Ectodermal cell (in vitro differentiated cells): ENCODE data around the gene USP2.

Experiments used
- H3K27ac ChIP-seq: 2 replicates; pipeline ENCODE4 v1.7.0; 2013; ENCODE audit warnings: mild to moderate bottlenecking, low read depth, low read length; ENCODE audit not compliant: insufficient read depth, poor library complexity, severe bottlenecking
- H3K27me3 ChIP-seq: 2 replicates; pipeline ENCODE4 v1.7.0; 2013; ENCODE audit warnings: mild to moderate bottlenecking, low read length; ENCODE audit not compliant: insufficient read depth, control insufficient read depth, poor library complexity, severe bottlenecking
- H3K36me3 ChIP-seq: one replicate; pipeline ENCODE4 v1.7.0; 2013; ENCODE audit warnings: low read length; ENCODE audit not compliant: control insufficient read depth, insufficient read depth
- H3K4me1 ChIP-seq: one replicate; pipeline ENCODE4 v1.7.0; 2013; ENCODE audit warnings: low read length; ENCODE audit not compliant: control insufficient read depth, insufficient read depth
- H3K4me3 ChIP-seq: 2 replicates; pipeline ENCODE4 v1.7.0; 2013; ENCODE audit warnings: low read depth, low read length, control low read depth; ENCODE audit not compliant: insufficient read depth
- H3K9me3 ChIP-seq: 2 replicates; pipeline ENCODE4 v1.7.0; 2013; ENCODE audit warnings: mild to moderate bottlenecking, low read length, moderate library complexity; ENCODE audit not compliant: control insufficient read depth
- WGBS, 2 experiments: methylation state at CpG; one replicate each; pipeline ENCODE4 v1.1.7; 2013; ENCODE audit warnings: missing lambda C conversion rate in 2 of 2; 5-methylcytosine and 5-hydroxymethylcytosine counted together

The USP2 gene

GRCh38 chr11:119336744-119337469 lies 44.6 kb downstream of the USP2 start:
- Histone ChIP-seq H3K4me3 (no peak overlapping the region), H3K4me1 (peaks cover 45% of the 10 kb centered on the region), H3K36me3 (peaks cover 5% of the 10 kb centered on the region), H3K27ac (peak overlapping the region; percentile 90), H3K27me3 (peaks cover 33% of the 10 kb centered on the region), H3K9me3 (no peaks in the 10 kb centered on the region)
- WGBS, 2 experiments = 92 to 93% methylated on average over 9 of the region's 9 CpGs

DNA sequence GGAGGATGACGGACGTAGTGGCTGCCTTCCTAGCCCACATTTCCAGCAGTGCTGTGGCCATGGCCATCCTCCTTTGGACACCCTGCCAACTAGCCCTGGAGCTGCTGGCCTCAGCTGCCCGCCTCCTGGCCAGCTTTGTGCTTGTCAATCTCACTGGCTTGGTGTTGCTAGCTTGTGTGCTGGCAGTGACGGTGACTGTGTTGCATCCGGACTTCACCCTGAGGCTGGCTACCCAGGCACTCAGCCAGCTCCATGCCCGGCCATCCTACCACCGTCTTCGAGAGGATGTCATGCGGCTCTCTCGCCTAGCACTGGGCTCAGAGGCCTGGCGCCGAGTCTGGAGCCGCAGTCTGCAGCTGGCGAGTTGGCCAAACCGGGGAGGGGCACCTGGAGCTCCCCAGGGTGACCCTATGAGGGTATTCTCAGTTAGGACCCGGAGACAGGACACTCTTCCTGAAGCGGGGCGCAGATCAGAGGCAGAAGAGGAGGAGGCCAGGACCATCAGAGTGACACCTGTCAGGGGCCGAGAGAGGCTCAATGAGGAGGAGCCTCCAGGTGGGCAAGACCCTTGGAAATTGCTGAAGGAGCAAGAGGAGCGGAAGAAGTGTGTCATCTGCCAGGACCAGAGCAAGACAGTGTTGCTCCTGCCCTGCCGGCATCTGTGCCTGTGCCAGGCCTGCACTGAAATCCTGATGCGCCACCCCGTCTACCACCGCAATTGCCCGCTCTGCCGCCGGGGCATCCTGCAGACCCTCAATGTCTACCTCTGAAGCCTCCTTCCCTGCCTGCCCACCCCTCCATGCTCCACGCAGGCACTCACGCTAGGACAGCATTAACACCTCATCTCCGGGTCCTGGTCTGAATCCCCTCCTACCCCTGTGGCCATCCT lies 45.6 kb downstream of the USP2 start:
- H3K36me3 ChIP-seq = peaks cover 5% of the 10 kb centered on the region
- peak overlapping the region; percentile 97 for H3K4me3 ChIP-seq

GRCh38 chr11:119335091-119335654 lies 46.3 kb downstream of the USP2 start:
- WGBS, 2 experiments = 83 to 85% methylated on average over 15 of the region's 15 CpGs
- Histone ChIP-seq H3K36me3 (peaks cover 5% of the 10 kb centered on the region), H3K4me3 (peak overlapping the region; percentile 97), H3K27ac (no peak overlapping the region), H3K9me3 (no peaks in the 10 kb centered on the region), H3K27me3 (peaks cover 15% of the 10 kb centered on the region), H3K4me1 (peaks cover 31% of the 10 kb centered on the region)

More for the DNA sequence above, 45.6 kb downstream of the USP2 start:
- Histone ChIP-seq H3K27ac (no peak overlapping the region), H3K9me3 (no peaks in the 10 kb centered on the region), H3K4me1 (peaks cover 35% of the 10 kb centered on the region), H3K27me3 (peaks cover 23% of the 10 kb centered on the region)
- 92% methylated on average over 30 of the region's 30 CpGs for WGBS, 2 experiments

DNA sequence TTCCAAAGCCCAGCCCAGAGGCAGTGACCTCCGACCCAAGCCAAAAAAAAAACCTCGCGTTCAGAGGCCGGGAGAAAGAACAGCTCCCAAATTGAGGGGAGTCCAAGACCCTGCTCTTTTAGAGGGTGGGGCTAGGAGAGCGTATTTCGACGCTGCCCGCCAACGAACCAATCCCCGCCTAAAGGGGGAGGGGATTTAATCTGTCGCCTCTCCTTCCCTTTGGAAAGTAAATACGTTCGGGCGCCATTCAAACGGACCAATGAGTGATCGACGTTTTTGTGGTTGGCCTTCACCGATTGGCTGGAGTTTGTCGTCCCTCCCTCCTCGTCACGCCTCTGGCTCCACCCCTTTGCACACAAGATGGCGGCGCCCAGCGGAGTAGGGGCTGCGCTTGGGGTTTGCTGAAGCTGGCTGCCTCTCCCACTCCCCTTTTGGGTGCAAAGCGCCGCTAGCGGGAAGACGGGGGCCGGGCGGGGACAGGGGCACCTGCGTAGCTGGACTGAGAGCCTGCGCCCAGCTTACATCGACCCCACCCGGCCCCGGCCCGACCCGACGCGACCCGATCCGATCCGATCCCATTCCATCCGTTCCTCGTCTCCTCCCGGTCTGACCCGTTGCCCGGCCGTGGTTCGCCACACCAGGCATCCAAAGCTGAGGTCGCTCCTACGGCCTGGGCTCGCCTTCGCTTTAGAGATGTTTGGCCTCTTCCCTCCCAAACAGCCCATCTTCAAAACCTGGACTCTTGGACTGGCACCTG lies 47.1 kb downstream of the USP2 start, which contains the start of gene RNF26:
TSS of gene RNF26 (plus strand) at position 354 of the 757 bp plus-strand sequence. CDS start 596 bp downstream, outside the sequence.
- H3K27me3 ChIP-seq = peaks cover 8% of the 10 kb centered on the region

DNA sequence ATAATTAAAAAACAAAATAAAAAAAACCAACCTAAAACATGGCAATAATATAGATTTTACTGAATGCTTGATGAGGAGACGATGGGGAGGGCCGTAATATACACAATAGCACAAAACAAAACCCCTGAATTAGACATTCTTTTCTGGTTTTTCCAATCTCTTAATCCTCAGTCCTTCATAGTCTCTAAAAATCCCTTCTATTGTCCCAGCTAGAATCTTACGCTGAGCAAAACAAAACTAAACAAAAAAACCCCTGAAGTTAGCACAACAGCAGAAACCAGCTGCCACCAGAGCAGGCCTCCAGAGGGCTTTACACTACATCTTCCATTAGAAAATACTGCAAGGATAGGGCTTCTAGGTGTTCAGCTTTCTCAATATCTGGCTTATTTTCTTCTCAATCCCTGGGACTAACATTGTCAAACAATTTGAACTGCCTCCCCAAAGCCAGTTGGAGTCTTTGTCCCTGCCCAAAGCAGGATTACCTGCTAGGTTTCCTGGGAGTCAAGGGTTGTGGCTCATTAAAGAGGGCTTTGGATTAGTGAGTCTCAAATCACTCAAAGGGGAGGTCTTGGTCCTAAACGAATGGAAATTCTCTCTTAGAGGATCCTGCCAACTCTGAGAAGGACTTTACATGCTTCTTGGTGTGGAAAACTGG lies 49.3 kb downstream of the USP2 start:
- no peaks in the 10 kb centered on the region for H3K9me3 ChIP-seq
- WGBS, 2 experiments = 66 to 70% methylated on average over 4 of the region's 4 CpGs

More for the DNA sequence above, 47.1 kb downstream of the USP2 start, which contains the start of gene RNF26:
- H3K9me3 ChIP-seq = no peaks in the 10 kb centered on the region
- H3K27ac ChIP-seq = peak within 1 kb of the TSS; percentile 57
- H3K4me1 ChIP-seq = peaks cover 31% of the 10 kb centered on the region
- H3K4me3 ChIP-seq = peak within 1 kb of the TSS; percentile 97
- 0% methylated on average over 54 of the region's 54 CpGs for WGBS, 2 experiments
- H3K36me3 ChIP-seq = peaks cover 5% of the 10 kb centered on the region

DNA sequence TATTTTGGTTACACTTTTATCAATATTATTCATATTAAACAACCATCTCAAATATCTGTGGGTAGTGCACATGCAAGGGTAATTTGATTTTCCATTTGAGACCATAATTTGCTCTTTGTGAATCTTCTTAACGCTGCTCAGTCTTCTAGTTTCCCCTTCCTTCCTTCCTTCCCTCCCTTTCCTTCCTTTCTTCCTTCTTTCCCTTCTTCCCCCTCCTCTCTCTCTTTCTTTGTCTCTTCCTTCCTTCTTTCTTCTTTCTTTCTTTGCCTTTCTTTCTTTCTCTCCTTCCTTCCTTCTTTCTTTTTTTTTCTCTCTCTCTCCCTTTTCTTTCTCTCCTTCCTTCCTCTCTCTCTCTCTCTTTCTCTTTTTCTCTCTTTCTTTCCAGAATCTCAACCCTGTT lies 51.3 kb downstream of the USP2 start:
- Histone ChIP-seq H3K27me3 (no peaks in the 10 kb centered on the region), H3K4me3 (no peak overlapping the region), H3K36me3 (no peaks in the 10 kb centered on the region), H3K27ac (no peak overlapping the region), H3K9me3 (no peaks in the 10 kb centered on the region), H3K4me1 (peaks cover 4% of the 10 kb centered on the region)
- 83 to 87% methylated on average over 1 of the region's 1 CpG for WGBS, 2 experiments

More for the DNA sequence above, 49.3 kb downstream of the USP2 start:
- Histone ChIP-seq H3K36me3 (peaks cover 5% of the 10 kb centered on the region), H3K27me3 (no peaks in the 10 kb centered on the region), H3K4me1 (peaks cover 23% of the 10 kb centered on the region), H3K27ac (peak overlapping the region; percentile 75), H3K4me3 (no peak overlapping the region)

DNA sequence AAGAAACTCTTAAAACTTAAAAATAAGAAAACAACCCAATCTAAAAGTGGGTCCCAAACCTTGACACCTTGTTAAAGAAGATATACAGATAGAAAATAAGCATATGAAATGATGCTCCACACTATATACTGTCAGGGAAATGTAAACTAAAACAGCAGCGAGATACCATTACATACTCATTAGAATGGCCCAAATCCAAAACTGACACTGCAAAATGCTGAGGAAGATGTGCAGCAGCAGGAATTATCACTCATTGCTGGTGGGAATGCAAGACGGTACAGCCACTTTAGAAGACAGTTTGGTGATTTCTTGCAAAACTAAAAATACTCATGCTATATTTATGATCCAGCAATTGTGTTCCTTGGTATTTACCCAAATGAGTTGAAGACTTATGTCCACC lies 52.2 kb downstream of the USP2 start:
- H3K27ac ChIP-seq = no peak overlapping the region
- no peak overlapping the region for H3K4me3 ChIP-seq
- H3K27me3 ChIP-seq = no peaks in the 10 kb centered on the region
- WGBS, 2 experiments = 92 to 94% methylated on average over 2 of the region's 2 CpGs
- no peaks in the 10 kb centered on the region for H3K4me1 ChIP-seq
- H3K9me3 ChIP-seq = no peaks in the 10 kb centered on the region
- no peaks in the 10 kb centered on the region for H3K36me3 ChIP-seq

GRCh38 chr11:119324189-119324588 lies 57.3 kb downstream of the USP2 start:
- Histone ChIP-seq H3K4me1 (peaks cover 23% of the 10 kb centered on the region), H3K4me3 (no peak overlapping the region), H3K36me3 (no peaks in the 10 kb centered on the region), H3K27me3 (no peaks in the 10 kb centered on the region), H3K9me3 (no peaks in the 10 kb centered on the region), H3K27ac (no peak overlapping the region)
- 90 to 91% methylated on average over 4 of the region's 4 CpGs for WGBS, 2 experiments

DNA sequence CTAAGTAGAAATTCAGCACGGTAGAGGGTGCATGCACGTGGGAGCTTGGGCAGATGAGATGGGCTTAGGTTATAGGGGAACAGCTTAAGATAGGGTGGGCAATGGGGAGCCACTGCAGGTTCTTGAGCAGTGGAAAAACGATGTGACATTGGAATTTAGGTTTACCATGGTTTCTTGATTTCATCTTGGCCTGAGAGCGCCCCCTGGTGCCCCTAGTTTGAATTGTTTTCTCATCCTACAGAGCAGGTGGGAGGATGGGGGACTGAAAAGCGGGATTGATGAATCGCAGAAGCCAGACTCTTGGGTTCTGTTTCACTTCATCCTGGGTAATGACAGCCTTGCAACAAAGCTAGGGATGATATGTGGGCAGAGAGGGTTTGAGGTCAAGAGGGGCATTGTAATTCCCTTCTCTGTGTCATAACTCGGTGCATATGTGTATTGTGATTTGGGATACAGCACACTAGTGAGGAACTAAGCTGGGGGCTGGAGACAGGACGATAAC lies 57.9 kb downstream of the USP2 start:
- Histone ChIP-seq H3K4me1 (peaks cover 29% of the 10 kb centered on the region), H3K36me3 (no peaks in the 10 kb centered on the region), H3K4me3 (no peak overlapping the region), H3K27me3 (no peaks in the 10 kb centered on the region), H3K9me3 (no peaks in the 10 kb centered on the region), H3K27ac (no peak overlapping the region)
- WGBS, 2 experiments = 44% methylated on average over 8 of the region's 8 CpGs
